GM12873 (cell line): ENCODE data around the gene LRMDA.

Experiments used
- CTCF ChIP-seq: IDR thresholded peaks from 2 replicates; pipeline ENCODE4 v1.5.1; 2012; ENCODE audit warnings: low read depth, mild to moderate bottlenecking, moderate library complexity, low read length, control low read depth; ENCODE audit not compliant: insufficient read depth; ENCODE audit errors: missing control alignments

LRMDA gene

GRCh38 chr10:76072384-76072783 is 641.0 kb downstream of the LRMDA start:
- TF ChIP-seq CTCF: no peak

- TF ChIP-seq CTCF: no peak
Observed at GRCh38 chr10:76073524-76073923, 642.1 kb downstream of the LRMDA start.

GRCh38 chr10:76074659-76075058 is 643.2 kb downstream of the LRMDA start:
- TF ChIP-seq CTCF: no peak

- TF ChIP-seq CTCF: no peak
Observed at GRCh38 chr10:76080451-76080850, 649.0 kb downstream of the LRMDA start.

GRCh38 chr10:76080991-76081390 is 649.6 kb downstream of the LRMDA start:
- no peak for TF ChIP-seq CTCF

GRCh38 chr10:76082232-76082631 is 650.8 kb downstream of the LRMDA start:
- no peak for TF ChIP-seq CTCF

- no peak for TF ChIP-seq CTCF
Observed at GRCh38 chr10:76082956-76083355, 651.5 kb downstream of the LRMDA start.
